HL-60 (cell line): Measurements from ENCODE around the gene ITPK1.

ENCODE experiments used
- CTCF ChIP-seq: IDR thresholded peaks from one replicate; pipeline ENCODE4 v1.5.1; 2011; ENCODE audit warnings: low read length, control low read depth, inconsistent platforms; ENCODE audit not compliant: insufficient read depth
- REST ChIP-seq: IDR thresholded peaks from 2 replicates; pipeline ENCODE4 v1.6.1; 2012; ENCODE audit warnings: low read depth; ENCODE audit not compliant: insufficient replicate concordance

GRCh38 chr14:93037351-93037750 lies 78.4 kb downstream of the ITPK1 start:
- TF ChIP-seq CTCF (no peak), REST (no peak)
